ENCODE data around the gene KRTAP10-3.

The KRTAP10-3 gene

DNA sequence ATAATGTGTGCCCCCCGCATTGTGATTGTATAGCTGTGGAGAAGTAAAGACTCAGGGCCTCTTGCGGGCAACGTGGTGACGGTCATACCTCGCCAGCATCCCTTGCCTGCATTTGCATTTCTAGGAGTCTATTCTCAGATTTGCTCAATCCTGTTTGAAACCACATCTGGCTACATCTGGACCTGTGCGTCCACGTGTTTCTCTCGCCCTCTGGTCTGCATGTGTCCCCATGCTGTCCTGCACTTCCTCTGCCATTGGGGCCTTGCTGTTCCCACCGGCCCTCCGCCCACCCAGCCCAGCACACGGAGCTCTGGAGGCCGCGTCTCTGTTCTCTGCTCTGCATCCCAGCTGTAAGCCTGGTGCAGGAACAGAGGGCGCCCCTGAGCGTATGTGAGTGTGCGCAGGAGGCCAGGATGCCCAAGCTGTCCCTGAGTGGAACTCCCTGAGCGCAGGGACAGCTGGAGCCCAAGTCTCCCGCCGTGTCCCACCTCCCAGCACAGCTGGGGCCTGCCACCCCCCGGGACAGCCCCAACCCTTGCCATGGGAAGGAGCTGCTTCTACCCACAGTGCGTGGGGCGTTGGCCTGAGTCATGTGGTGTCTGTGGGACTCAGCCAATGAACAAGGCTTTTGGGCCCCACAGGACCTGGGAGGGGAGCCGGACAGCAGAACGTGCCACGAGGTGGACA, 8.9 kb downstream of the KRTAP10-3 start:
- no peak for DNase-seq (ENCODE audit: low read depth, low spot score)

DNA sequence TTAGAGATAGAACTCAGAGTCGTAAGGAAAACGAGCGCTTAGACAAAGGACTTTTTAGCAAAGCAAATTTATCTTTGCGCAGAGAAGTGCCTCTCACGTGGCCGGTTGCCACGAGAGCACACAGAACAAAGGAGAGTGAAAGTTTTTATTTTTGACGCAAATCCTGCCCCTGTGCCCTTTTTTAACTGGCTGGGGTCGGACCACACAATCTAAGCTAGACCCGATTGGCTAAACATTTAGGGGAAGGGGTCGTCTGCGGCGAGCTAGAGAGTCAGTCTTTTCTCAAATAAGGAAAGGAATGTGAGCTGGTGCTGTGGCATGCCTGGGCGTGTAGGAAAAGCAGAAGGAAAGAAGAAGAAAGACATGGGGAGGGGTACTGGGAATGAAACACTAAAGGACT, 9.7 kb downstream of the KRTAP10-3 start:
- peak; percentile 77 for DNase-seq (ENCODE audit: low read depth, low spot score)

DNA sequence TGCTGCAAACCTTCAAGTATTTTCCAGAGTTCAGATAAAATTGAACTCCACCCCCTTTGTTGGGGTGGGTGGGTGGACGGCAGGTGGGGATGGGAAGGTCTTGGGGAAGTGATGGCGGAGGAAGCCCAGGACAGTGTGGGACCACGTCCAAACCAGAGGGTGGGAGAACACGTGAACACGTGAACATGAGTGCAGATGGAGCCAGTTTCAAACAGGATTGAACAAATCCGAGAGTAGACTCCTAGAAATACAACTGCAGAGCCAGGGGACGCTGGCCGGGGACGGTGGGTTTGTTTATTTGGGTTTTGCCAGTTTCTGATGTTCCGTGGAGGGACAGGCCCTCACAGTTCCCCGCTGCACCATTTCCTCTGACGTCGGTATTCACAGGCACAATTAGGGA, 10.2 kb downstream of the KRTAP10-3 start:
- no peak for DNase-seq (ENCODE audit: low read depth, low spot score)

DNA sequence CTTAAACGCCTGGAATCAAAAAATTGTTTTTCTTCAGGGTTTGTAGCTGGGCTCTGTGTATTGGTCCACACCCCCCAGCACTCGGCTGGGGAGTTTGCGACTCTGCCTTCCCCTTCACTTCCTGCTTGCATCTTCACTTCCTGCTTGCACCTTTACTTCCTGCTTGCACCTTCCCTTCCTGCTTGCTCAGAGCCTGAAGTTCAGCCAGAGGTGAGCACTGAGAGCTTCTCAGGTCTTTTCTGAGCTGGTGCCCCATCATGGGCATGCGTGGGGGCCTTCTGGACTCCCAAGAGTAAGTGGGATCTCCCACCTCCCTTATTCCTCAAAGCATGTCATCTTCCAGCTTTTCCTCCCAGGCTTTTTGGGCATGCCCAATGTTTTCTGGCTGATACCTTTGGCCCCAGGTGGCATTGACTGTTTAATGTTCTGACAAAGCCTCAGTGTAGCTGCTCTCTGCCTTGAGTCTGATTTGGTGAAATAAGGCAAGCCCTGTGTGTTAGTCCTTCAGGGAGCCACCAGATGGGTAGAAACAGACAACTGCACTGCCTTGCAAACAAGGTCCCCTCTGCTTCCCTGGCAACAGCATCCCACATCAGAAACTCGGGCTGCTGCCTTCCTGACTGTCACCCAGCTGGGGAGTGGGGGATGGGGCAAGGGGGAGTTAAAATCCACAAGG, 10.8 kb downstream of the KRTAP10-3 start:
- no peak for DNase-seq (ENCODE audit: low read depth, low spot score)

DNA sequence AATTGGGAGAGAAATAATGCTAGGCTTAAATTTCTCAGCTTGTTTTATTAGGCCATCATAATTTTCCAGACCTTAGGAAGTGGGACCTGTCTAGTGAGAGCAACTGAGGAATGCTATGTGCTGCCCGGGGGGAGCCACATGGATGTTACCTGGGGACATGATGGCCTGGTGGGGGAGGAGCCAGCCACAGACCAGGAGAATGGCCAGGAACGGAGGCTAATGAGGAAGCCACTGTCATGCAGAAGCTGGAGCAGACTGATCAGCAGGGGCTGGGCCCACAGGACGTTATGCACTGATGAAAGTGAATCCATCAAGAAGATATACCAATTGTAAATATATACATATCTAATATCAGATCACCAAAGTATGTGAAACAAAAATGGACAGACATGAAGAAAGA, 14.0 kb downstream of the KRTAP10-3 start:
- no peak for DNase-seq (ENCODE audit: low read depth, low spot score)

DNA sequence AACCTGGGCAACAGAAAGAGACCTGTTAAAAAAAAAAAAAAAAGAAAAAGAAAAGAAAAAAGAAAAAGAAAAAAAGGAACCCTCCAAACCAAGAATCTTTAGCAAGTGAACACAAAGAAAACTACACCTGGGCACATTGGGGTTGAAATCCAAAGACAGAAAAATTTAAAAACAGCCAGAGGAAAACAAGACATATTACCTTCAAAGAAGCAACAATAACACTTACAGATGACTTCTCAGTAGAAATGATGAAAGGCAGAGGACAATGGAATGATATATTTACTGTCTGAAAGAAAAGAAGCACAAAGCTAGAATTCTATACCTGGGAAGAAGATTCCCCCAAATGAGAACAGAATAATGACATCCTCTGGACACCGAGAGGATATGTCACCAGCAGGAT, 15.9 kb downstream of the KRTAP10-3 start:
- no peak for DNase-seq (ENCODE audit: low read depth, low spot score)

DNA sequence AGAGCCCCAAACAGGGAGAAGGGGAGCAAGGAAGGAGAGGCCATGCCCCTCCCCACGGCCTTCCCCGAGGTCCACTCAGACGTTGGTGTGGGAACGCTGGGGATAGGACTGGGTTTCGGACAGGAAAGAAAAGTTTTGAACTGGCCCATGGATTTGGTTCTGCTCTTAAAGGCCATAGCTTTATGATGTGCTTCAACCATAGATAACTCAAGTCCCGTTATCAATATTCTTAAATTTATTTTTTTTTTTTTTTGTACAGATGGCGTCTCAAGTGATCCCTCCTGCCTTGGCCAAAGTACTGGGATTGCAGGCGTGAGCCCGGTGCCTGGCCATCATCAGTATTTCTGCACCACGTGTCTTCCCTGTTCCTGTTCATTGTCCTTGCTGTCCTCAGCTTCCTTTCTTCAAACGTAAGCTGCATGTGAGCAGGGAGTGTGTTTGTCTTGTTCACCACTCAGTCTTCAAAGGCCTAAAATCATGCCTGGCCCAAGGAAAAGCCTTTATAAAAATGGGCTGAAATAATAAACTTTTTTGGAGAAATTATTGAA, 17.8 kb downstream of the KRTAP10-3 start:
- DNase-seq (ENCODE audit: low read depth, low spot score), result no peak

DNA sequence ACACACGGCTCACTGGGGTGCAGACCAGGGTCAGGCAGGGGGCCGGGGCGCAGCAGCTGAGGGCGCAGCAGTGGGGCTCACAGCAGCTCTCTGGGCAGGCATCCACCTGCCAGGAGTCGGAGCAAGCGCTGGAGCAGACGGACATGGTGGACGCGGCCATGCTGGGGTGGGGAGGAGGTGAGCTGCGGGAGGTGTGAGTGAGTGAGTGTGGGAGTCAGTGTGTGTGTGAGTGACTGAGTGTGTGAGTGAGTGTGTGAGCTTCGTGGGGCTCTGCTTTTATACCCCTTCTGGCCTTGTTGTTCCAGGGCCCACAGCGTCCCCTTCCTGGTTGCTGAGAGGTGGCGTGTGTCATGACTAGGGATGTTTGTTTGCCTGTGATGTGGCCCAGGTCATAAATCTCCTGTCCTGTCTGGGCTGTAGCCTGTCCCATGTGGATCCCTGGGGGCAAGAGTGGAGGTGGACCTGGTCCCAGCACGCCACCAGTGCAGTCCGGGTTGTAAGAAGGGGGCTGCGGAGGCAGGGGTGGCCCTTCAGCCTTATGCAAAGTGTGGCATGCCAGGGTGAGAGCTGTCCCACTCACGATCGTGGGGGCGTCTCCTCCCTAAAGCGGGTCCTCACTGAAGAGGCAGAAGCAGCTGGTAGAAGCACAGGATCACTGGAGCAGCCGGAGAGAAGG, 18.5 kb downstream of the KRTAP10-3 start, which contains the start of gene KRTAP10-1:
KRTAP10-1 (minus strand) TSS at position 205 of the 676 bp plus-strand sequence; CDS start at position 160, 45 bp downstream.
- DNase-seq (ENCODE audit: low read depth, low spot score), result no peak

DNA sequence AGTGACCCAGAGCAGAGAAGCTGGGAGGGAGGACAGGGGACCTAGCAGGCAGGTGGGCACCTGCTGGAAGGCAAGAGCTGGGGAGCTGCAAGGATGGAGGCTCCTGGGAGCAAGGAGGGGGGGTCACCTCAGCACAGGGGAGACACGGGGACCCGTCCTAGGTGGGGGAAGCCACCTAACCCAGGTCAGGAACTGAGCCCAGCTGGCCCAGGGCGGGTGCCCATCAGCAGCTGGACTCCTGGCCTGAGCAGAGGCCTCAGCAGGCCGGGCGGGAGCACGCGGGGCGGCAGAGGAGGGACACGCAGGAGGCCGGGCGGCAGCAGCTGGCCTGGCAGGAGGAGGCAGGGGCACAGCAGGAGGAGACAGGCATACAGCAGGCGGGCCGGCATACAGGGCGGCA, 19.5 kb downstream of the KRTAP10-3 start:
- no peak for DNase-seq (ENCODE audit: low read depth, low spot score)

DNA sequence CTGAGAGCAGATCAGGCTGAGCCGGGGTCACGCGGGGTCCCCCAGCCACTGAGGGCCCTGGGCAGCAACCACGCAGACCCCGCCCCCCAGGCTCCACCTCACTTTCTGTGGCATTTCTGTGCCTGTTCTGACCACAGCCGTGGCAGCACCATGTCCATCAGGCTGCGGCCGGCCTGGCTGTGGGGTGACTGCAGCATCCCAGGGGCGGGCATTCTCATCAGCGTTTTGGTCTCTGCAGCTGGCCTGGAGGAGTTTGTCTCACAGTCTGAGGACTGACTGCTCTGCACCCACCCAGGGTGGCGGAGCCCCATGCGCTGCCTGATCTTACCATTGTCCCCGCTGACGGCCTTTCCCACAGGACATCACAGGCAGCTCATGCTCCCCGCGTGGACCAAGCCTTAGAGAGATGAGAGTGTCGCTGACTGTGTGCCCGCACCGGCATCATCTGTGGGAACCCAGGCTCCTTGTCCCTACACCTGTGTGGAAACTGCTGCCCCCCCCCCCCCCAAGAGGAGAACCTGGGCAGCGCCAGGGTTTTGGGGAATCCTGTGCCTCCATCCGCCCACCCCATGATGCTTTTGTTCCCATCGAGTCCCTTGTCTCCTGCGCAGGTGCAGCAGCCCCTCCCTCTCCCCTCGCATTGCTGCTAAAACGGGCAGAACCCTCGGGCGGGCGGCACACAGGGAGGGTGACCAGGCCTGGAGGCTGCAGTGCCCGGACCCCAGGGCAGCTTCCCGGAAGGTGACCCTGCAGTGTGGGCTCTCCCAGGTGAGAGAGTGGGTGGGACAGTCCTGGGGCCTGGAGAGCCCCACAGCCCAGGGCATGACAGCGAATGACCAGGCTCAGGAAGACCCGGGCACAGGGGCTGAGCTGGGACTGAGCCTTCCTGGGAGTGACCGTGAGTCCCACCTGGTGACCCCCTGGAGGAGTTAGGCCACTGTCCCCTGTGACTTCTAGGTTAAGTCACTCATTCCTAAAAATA, 20.4 kb downstream of the KRTAP10-3 start:
- DNase-seq (ENCODE audit: low read depth, low spot score), result no peak

DNA sequence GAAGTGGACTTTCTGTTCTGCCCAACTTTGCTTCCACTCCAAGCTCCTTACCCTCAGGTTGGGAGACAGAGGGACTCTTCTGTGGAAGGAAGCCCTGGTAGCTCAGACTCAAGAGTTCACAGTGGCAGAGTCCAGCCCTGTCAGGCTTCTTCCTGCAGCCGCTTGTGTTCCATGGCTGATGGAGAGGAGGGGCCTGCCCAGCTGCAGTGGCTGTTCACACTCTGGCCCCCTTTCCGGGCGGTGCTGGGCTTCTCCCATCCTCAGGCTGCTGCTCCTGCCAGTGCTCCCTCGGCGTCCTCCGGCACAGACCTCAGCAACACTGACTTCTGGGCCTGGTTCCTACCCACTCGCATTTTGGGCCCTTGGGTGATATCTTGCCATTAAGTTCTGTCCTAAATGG, 22.6 kb downstream of the KRTAP10-3 start:
- DNase-seq (ENCODE audit: low read depth, low spot score), result no peak

DNA sequence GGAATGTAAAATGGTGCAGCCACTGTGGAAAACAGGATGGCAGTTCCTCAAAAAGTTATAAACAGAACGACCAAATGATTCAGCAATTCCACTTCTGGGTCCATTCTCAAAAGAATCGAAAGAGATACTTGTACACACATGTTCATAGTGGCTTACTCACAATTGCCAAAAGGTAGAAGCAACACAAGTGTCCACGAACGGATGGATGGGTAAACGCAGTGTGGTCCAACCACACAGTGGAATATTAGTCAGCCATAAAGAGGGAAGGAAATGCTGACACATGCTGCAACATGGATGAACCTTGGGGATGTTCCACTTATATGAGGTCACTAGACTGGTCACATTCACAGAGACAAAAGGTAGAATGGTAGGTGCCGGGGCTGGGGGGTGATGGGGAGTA, 23.9 kb downstream of the KRTAP10-3 start:
- no peak for DNase-seq (ENCODE audit: low read depth, low spot score)

DNA sequence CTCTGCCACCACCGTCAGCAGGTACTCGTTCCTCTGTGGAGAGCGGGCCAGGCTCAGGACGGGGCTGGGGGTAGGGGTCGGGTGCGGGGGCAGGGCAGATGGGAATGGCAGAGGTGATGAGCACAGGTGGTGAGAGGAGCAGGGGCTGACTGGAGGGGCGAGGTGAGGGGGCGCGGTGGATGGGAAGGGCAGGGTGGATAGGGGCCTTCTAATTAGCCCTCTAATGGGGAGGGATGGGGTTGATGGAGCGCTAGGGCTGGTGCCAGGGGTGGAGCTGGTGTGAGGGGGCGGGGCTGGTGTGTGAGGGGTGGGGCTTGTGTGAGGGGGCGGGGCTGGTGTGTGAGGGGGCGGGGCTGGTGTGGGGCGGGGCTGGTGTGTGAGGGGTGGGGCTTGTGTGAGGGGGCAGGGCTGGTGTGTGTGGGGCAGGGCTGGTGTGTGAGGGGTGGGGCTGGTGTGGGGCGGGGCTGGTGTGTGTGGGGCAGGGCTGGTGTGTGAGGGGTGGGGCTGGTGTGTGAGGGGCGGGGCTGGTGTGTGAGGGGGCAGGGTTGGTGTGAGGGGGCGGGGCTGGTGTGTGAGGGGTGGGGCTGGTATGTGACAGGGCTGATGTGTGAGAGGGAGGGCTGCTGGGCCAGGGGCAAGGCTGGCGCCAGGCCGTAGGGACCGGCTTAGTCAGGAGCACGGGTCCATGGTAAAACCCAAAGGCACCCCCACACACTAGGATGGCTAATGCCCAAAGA, 24.5 kb downstream of the KRTAP10-3 start:
- DNase-seq (ENCODE audit: low read depth, low spot score), result no peak

DNA sequence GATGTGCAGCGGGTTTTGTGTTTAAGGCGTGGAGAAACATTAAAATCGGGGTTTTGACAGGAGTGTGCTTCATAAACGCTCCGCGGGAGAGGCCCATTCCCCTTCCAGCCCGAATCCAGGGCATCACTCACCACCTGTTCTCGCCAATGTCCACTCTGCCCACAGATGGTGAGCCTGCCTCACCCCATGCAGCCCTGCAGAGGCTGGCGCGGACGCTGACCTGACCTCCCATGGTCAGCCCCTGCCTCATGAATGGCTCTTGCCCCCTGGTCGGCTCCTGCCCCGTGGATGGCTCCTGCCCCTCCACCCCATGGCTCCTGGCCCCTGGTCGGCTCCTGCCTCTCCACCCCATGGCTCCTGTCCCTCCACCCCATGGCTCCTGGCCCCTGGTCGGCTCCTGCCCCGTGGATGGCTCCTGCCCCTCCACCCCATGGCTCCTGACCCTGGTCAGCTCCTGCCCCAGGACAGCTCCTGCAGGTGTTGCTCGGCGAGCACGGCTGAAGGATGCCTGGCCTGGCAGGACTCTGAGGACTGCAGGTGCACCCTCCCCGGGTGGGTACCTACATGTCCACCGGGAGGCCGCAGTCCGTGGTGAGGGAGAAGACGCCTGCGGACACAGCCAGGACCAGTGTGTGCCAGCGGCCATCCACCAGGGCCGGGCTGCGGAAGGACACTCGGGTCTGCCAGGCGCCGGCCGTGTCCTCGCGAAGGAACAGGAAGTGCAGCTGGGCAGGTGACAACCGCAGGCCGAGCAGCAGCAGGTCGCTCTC, 25.3 kb downstream of the KRTAP10-3 start:
- DNase-seq (ENCODE audit: low read depth, low spot score), result no peak

DNA sequence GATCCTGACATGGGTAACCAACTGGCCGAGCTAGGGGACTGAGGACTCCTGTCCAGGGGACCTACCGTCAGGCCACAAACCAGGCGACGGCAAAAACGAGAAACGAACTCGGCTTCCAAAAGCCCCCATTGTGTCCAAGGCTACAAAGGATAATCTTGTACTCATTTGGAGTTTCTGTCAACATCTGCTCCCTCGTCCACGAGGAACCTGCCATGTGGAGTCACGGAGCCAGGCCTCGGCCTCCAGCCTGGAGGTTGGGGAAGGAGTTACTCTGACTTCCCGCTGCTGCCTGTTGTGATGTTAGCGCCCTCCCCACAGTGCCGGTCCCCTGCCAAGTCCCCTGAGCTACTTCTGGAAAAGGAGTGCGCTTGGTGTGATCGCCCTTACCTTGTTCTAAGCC, 25.9 kb downstream of the KRTAP10-3 start:
- no peak for DNase-seq (ENCODE audit: low read depth, low spot score)

DNA sequence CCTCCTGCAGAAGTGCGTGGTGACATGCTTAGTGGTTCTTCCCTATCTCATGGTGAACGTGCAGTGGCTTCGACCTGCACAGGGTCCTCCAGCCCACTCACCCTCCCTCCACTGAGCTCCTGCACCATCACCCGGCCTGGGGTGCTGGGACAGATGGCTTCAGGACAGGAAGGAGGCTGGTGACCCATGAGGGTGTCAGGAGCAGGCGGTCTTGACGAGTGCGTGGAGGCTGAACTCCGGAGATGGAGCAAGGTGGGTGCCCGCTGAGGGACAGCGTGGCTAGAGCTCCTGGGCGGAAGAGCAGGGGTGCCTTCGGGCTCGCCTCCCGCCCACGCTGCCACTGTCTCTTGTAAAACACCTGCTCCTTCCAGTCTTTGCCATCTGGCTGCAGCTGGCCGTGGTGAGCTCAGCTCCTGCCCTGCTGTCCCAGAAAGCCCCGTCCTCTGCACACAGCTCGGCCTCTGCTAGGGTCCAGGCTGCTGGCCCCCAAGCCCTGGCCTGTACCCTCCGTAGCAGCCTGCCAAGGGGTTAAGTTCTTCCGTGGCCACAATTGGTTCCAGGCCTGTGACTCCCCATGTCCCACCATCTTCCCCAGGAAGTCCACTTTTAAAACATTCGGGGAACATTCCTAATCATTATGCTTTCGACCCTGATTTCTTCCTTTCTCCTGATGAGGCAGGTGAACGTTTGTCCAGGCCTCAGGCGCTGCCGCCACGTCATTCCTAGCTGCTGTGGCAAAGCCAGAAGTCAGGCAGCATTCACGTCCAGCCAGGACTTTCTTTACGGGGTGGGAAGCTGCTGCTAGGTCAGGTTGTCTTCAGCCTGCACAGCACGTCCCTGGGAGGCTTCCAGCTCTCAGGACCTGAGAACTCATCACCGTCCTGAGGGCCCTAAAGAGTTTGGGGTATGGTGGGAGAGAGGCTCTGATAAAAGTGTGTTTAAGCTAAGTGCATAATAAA, 26.7 kb downstream of the KRTAP10-3 start:
- no peak for DNase-seq (ENCODE audit: low read depth, low spot score)

DNA sequence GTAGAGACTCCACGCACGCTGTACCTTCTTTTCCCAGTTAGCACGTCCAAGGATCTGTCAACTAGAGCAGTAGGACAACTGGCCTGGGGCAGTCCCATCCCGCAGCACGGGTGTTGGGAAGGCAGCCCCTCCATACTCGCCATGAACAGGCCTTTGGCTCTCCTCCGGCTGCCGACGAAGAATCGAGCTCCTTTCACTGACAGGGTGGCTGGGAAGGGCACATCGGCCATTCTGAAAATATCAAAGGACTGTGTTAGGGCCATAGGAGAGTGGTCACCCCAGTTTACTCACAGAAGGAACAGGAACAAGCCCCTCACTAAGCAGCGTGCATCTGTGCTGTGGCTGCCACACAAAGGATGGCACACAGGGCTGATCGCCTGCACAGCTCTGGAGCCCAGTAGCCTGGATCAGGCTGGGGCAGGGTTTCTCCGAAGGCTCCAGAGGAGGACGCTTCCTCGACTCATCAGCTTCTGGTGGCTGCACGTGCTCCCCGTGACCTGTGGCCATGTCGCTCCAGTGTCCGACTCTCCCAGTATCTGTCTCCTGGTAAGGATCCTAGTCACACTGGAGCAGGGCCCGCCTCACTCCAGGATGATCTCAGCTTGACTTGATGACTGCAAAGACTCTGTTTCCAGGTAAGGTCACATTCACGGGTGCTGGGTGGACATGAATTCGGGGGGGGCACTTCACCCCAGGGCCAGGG, 27.5 kb downstream of the KRTAP10-3 start:
- no peak for DNase-seq (ENCODE audit: low read depth, low spot score)
